GM23338 (cell line): ENCODE results near the gene XRN2. TPM values are rescaled to one million over a fixed set of nuclear protein-coding genes. Genes with fewer than 3 reads are reported as not detected.

Experiments used
- ATAC-seq: fragments of 200-7000 bp; cut with Tn5 transposase; 3 replicates; pipeline ENCODE4 v1.9.1; 2020
- DNase-seq: peaks from one replicate; pipeline ENCODE4 v3.0.0-alpha.2; 2015; ENCODE audit warnings: low spot score
- H2AFZ ChIP-seq: fragments of 200-600 bp; sonication (generic); 2 replicates; pipeline ENCODE4 v1.8.0; 2016; ENCODE audit warnings: antibody characterized with exemption, mild to moderate bottlenecking, moderate library complexity
- H3F3A ChIP-seq: fragments of 200-600 bp; sonication (generic); replicated peaks from 2 replicates; pipeline ENCODE4 v1.8.0; 2017; ENCODE audit warnings: antibody characterized with exemption, mixed run types, low read depth
- H3K27ac ChIP-seq: fragments of 200-600 bp; sonication (generic); 2 replicates; pipeline ENCODE4 v1.6.1; 2016; ENCODE audit warnings: low read depth
- H3K27me3 ChIP-seq: fragments of 200-600 bp; sonication (generic); 2 replicates; pipeline ENCODE4 v1.8.0; 2016; ENCODE audit warnings: mild to moderate bottlenecking, mixed run types, moderate library complexity; ENCODE audit not compliant: insufficient read depth
- H3K36me3 ChIP-seq: fragments of 200-600 bp; sonication (generic); 2 replicates; pipeline ENCODE4 v1.8.0; 2016; ENCODE audit warnings: mild to moderate bottlenecking; ENCODE audit not compliant: insufficient read depth
- H3K4me1 ChIP-seq: fragments of 200-600 bp; sonication (generic); 2 replicates; pipeline ENCODE4 v1.8.0; 2016; ENCODE audit warnings: mild to moderate bottlenecking, moderate library complexity; ENCODE audit not compliant: insufficient read depth
- H3K4me2 ChIP-seq: fragments of 200-600 bp; sonication (generic); 2 replicates; pipeline ENCODE4 v1.7.1; 2017; ENCODE audit warnings: mixed run types
- H3K4me3 ChIP-seq: fragments of 200-600 bp; sonication (generic); 2 replicates; pipeline ENCODE4 v1.6.1; 2016; ENCODE audit warnings: mixed run types
- H3K79me2 ChIP-seq: fragments of 200-600 bp; sonication (generic); replicated peaks from 2 replicates; pipeline ENCODE4 v1.8.0; 2017; ENCODE audit warnings: mild to moderate bottlenecking; ENCODE audit not compliant: insufficient read depth
- H3K9me2 ChIP-seq: fragments of 200-600 bp; sonication (generic); 2 replicates; pipeline ENCODE4 v1.8.0; 2017; ENCODE audit not compliant: insufficient read depth
- H4K20me1 ChIP-seq: fragments of 200-600 bp; sonication (generic); replicated peaks from 2 replicates; pipeline ENCODE4 v1.8.0; 2017; ENCODE audit warnings: mild to moderate bottlenecking; ENCODE audit not compliant: insufficient read depth
- H3K27ac Mint-ChIP-seq: 2 replicates; pipeline ENCODE4 v1.8.0; 2020; ENCODE audit warnings: inconsistent platforms, mild to moderate bottlenecking, moderate library complexity, mixed read lengths
- H3K27me3 Mint-ChIP-seq: 3 replicates; pipeline ENCODE4 v1.8.0; 2022; ENCODE audit warnings: low read depth, mild to moderate bottlenecking, moderate library complexity, mixed read lengths, inconsistent platforms; ENCODE audit not compliant: insufficient read depth, poor library complexity
- H3K36me3 Mint-ChIP-seq: 3 replicates; pipeline ENCODE4 v1.8.0; 2021; ENCODE audit warnings: low read depth, mild to moderate bottlenecking, inconsistent platforms, moderate library complexity, mixed read lengths
- H3K4me1 Mint-ChIP-seq: 3 replicates; pipeline ENCODE4 v1.8.0; 2020; ENCODE audit warnings: mild to moderate bottlenecking, inconsistent platforms, mixed read lengths
- H3K4me3 Mint-ChIP-seq: 3 replicates; pipeline ENCODE4 v1.8.0; 2021; ENCODE audit warnings: moderate library complexity, mild to moderate bottlenecking, inconsistent platforms, mixed read lengths
- H3K9me3 Mint-ChIP-seq: 3 replicates; pipeline ENCODE4 v1.8.0; 2020; ENCODE audit warnings: moderate library complexity, mild to moderate bottlenecking, inconsistent platforms, mixed read lengths
- CREB1 ChIP-seq: fragments of 250-450 bp; sonication (Bioruptor Pico); IDR thresholded peaks from 2 replicates; pipeline ENCODE4 v1.5.0; 2020; ENCODE audit warnings: low read depth, mild to moderate bottlenecking, moderate library complexity
- CTCF ChIP-seq, 2 experiments: fragments of 200-600 bp in 1 of 2; sonication (generic) in 1 of 2; conservative IDR thresholded peaks; 2 replicates each; pipeline versions ENCODE4 v1.5.1 to v1.6.1; 2016 to 2017; ENCODE audit warnings: antibody characterized with exemption in 2 of 2, low read depth in 2 of 2, mild to moderate bottlenecking in 2 of 2, moderate library complexity in 1 of 2
- ETS1 ChIP-seq: IDR thresholded peaks from 2 replicates; pipeline ENCODE4 v1.6.1; 2016; ENCODE audit warnings: antibody characterized with exemption
- EZH2 ChIP-seq: fragments of 200-600 bp; sonication (generic); IDR thresholded peaks from one replicate; pipeline ENCODE4 v1.8.0; 2017; ENCODE audit warnings: antibody characterized with exemption, mild to moderate bottlenecking, low read depth; ENCODE audit not compliant: unreplicated experiment
- EZH2phosphoT487 ChIP-seq: fragments of 200-600 bp; sonication (generic); IDR thresholded peaks from one replicate; pipeline ENCODE4 v1.8.1; 2018; ENCODE audit warnings: antibody characterized with exemption; ENCODE audit not compliant: unreplicated experiment
- JUNB ChIP-seq: IDR thresholded peaks from one replicate; pipeline ENCODE4 v1.6.1; 2016; ENCODE audit warnings: antibody characterized with exemption; ENCODE audit not compliant: unreplicated experiment
- NANOG ChIP-seq: IDR thresholded peaks from 2 replicates; pipeline ENCODE4 v1.6.1; 2016; ENCODE audit warnings: antibody characterized with exemption, borderline replicate concordance
- POLR2AphosphoS5 ChIP-seq: IDR thresholded peaks from 2 replicates; pipeline ENCODE4 v1.6.1; 2016; ENCODE audit warnings: antibody characterized with exemption, low read depth
- REST ChIP-seq: IDR thresholded peaks from one replicate; pipeline ENCODE4 v1.6.1; 2018; ENCODE audit warnings: antibody characterized with exemption; ENCODE audit not compliant: unreplicated experiment
- STAT1 ChIP-seq: IDR thresholded peaks from one replicate; pipeline ENCODE4 v1.6.1; 2016; ENCODE audit warnings: antibody characterized with exemption; ENCODE audit not compliant: unreplicated experiment
- ZNF114 ChIP-seq: fragments of 250-450 bp; sonication (Bioruptor Pico); IDR thresholded peaks from 2 replicates; pipeline ENCODE4 v1.5.0; 2020; ENCODE audit warnings: mild to moderate bottlenecking, moderate library complexity
- polyA plus RNA-seq: library from polyadenylated mRNA; unstranded; fragments of >200 nt; fragmentation: Nextera tagmentation; extraction: Ambion mirVana; gene quantifications from 2 replicates; pipeline ENCODE4 v1.2.1, GENCODE V29; 2016
- total RNA-seq: library from RNA; depleted of rRNA; stranded (reverse); fragments of >200 nt; shearing (Covaris generic); gene quantifications from 2 replicates; pipeline ENCODE4 v1.2.3, GENCODE V29; 2014

Gene XRN2
- total and polyA plus RNA-seq, 2 experiments from 2014 or later, result 113 to 150 TPM

GRCh38 chr20:21257192-21257591 lies 45.9 kb upstream of the XRN2 start (continued):
- no peak for TF ChIP-seq CTCF (conservative IDR thresholded peaks at IDR 0.05; ENCODE audit: low read depth in 2 of 2)
- TF ChIP-seq ETS1, result no peak
- no peak for TF ChIP-seq ZNF114

GRCh38 chr20:21258411-21258810 lies 44.7 kb upstream of the XRN2 start:
- H3K4me1 ChIP-seq, result no peaks in the 10 kb centered on the region
- no peak overlapping the region for H3K27ac ChIP-seq
- no peaks in the 10 kb centered on the region for H3K36me3 Mint-ChIP-seq
- no peak overlapping the region for H3K4me3 ChIP-seq
- no peaks in the 10 kb centered on the region for H3K9me3 Mint-ChIP-seq
- peaks cover 2% of the 10 kb centered on the region for H3K27me3 Mint-ChIP-seq
- TF ChIP-seq ZNF114 (no peak), EZH2phosphoT487 (no peak)
- no peaks in the 10 kb centered on the region for H4K20me1 ChIP-seq
- DNase-seq (no peak), ATAC-seq (no peak)
- no peaks in the 10 kb centered on the region for H3K36me3 ChIP-seq
- no peaks in the 10 kb centered on the region for H3F3A ChIP-seq
- no peaks in the 10 kb centered on the region for H3K79me2 ChIP-seq
- H3K27ac Mint-ChIP-seq, result no peak overlapping the region
- no peaks in the 10 kb centered on the region for H3K9me2 ChIP-seq
- no peak overlapping the region for H3K4me3 Mint-ChIP-seq
- no peaks in the 10 kb centered on the region for H3K27me3 ChIP-seq
- H3K4me1 Mint-ChIP-seq, result no peaks in the 10 kb centered on the region
- no peak overlapping the region for H2AFZ ChIP-seq
- no peak overlapping the region for H3K4me2 ChIP-seq

- Histone ChIP-seq H3K36me3 (no peaks in the 10 kb centered on the region), H4K20me1 (no peaks in the 10 kb centered on the region), H2AFZ (no peak overlapping the region), H3K27me3 (no peaks in the 10 kb centered on the region), H3K4me2 (no peak overlapping the region), H3K27ac (no peak overlapping the region), H3F3A (no peaks in the 10 kb centered on the region), H3K4me3 (no peak overlapping the region), H3K79me2 (no peaks in the 10 kb centered on the region), H3K9me2 (no peaks in the 10 kb centered on the region), H3K4me1 (no peaks in the 10 kb centered on the region)
- Mint-ChIP-seq H3K36me3 (no peaks in the 10 kb centered on the region), H3K4me3 (no peak overlapping the region), H3K4me1 (no peaks in the 10 kb centered on the region), H3K27me3 (peaks cover 2% of the 10 kb centered on the region), H3K27ac (no peak overlapping the region), H3K9me3 (no peaks in the 10 kb centered on the region)
- DNase-seq (no peak), ATAC-seq (no peak)
- TF ChIP-seq NANOG, result no peak
- TF ChIP-seq CREB1 (CRISPR knock-in tag), result no peak
- no peak for TF ChIP-seq CTCF (conservative IDR thresholded peaks at IDR 0.05; ENCODE audit: low read depth in 2 of 2)
- no peak for TF ChIP-seq EZH2phosphoT487
- no peak for TF ChIP-seq REST
- TF ChIP-seq POLR2AphosphoS5, result no peak
- no peak for TF ChIP-seq ZNF114
- TF ChIP-seq EZH2, result no peak
- no peak for TF ChIP-seq ETS1
- no peak for TF ChIP-seq STAT1
- no peak for TF ChIP-seq JUNB
Observed at GRCh38 chr20:21259346-21259745, 43.8 kb upstream of the XRN2 start.
